Thoracic aorta (tissue), 2 donors: ENCODE data around the gene CPNE4. TPM values are rescaled to one million over a fixed set of nuclear protein-coding genes. Genes with fewer than 3 reads are reported as not detected.

ENCODE experiments used
- ATAC-seq: fragments of 150-250 bp; one replicate; pipeline ENCODE4 v1.8.0; 2017; ENCODE audit warnings: low read depth; ENCODE audit not compliant: insufficient number of reproducible peaks, low FRiP score
- DNase-seq: peaks from one replicate; pipeline ENCODE4 v3.0.0-alpha.2; 2020; ENCODE audit warnings: low spot score
- H3K27ac ChIP-seq, 2 donors: fragments of 200-600 bp; sonication (generic); 1 replicate in 1 of 2; 2 replicates in 1 of 2; pipeline ENCODE4 v1.5.1; 2016; ENCODE audit warnings: mild to moderate bottlenecking in 2 of 2, moderate library complexity in 2 of 2
- H3K27me3 ChIP-seq: fragments of 200-600 bp; sonication (generic); replicated peaks from 2 replicates; pipeline ENCODE4 v1.6.0; 2016; ENCODE audit warnings: mild to moderate bottlenecking; ENCODE audit not compliant: insufficient read depth
- H3K36me3 ChIP-seq: fragments of 200-600 bp; sonication (generic); one replicate; pipeline ENCODE4 v1.5.1; 2016
- H3K4me1 ChIP-seq, 2 donors: fragments of 200-600 bp; sonication (generic); 1 replicate in 1 of 2; 2 replicates in 1 of 2; pipeline versions ENCODE4 v1.5.1 to v1.6.0; 2016; ENCODE audit warnings: low read depth in 2 of 2, mild to moderate bottlenecking in 1 of 2; ENCODE audit not compliant: control insufficient read depth in 1 of 2
- H3K4me3 ChIP-seq: fragments of 200-600 bp; sonication (generic); 2 replicates; pipeline ENCODE4 v1.5.1; 2016; ENCODE audit warnings: mild to moderate bottlenecking
- H3K9me3 ChIP-seq: fragments of 200-600 bp; sonication (generic); 2 replicates; pipeline ENCODE4 v1.5.1; 2016
- total RNA-seq, 2 donors: library from RNA; depleted of rRNA; stranded (reverse); fragments of >200 nt; gene quantifications; one replicate each; pipeline versions ENCODE4 v1.1.0 to v1.2.3, GENCODE V29; 2016
- TF ChIP-seq, protein P1 (sequence below): fragments of 200-600 bp; sonication (generic); IDR thresholded peaks from one replicate; pipeline ENCODE4 v1.5.1; 2019; ENCODE audit warnings: antibody characterized with exemption

Gene CPNE4
- total RNA-seq, 2 donors from 2014 or later: 0.54 to 4.9 TPM

DNA sequence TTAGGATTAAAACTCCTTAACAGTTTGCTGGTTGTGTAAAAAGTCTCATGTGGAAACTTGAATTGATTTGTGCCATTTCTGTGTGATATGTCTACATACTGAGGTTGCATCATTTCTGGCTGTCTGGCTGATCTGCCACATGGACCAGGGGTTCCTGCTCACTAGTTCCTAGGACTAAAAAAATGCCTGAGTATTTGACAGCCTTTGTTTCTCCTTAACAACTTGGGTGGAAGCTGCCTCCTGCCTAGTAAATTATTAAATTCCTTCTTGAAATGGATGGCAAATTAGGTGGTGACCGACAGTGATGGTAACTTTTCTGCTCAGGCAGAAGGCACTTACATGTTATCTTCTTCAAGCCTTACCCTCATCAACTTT lies 305.2 kb downstream of the CPNE4 start:
- ATAC-seq (no peak), DNase-seq (no peak)
- TF ChIP-seq, protein P1, sequence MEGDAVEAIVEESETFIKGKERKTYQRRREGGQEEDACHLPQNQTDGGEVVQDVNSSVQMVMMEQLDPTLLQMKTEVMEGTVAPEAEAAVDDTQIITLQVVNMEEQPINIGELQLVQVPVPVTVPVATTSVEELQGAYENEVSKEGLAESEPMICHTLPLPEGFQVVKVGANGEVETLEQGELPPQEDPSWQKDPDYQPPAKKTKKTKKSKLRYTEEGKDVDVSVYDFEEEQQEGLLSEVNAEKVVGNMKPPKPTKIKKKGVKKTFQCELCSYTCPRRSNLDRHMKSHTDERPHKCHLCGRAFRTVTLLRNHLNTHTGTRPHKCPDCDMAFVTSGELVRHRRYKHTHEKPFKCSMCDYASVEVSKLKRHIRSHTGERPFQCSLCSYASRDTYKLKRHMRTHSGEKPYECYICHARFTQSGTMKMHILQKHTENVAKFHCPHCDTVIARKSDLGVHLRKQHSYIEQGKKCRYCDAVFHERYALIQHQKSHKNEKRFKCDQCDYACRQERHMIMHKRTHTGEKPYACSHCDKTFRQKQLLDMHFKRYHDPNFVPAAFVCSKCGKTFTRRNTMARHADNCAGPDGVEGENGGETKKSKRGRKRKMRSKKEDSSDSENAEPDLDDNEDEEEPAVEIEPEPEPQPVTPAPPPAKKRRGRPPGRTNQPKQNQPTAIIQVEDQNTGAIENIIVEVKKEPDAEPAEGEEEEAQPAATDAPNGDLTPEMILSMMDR: no peak
- H3K4me1 ChIP-seq: no peaks in the 10 kb centered on the region
- H3K36me3 ChIP-seq: no peaks in the 10 kb centered on the region
- H3K4me3 ChIP-seq: no peak overlapping the region
- H3K9me3 ChIP-seq: no peaks in the 10 kb centered on the region
- no peaks in the 10 kb centered on the region for H3K27me3 ChIP-seq
- no peak overlapping the region for H3K27ac ChIP-seq

DNA sequence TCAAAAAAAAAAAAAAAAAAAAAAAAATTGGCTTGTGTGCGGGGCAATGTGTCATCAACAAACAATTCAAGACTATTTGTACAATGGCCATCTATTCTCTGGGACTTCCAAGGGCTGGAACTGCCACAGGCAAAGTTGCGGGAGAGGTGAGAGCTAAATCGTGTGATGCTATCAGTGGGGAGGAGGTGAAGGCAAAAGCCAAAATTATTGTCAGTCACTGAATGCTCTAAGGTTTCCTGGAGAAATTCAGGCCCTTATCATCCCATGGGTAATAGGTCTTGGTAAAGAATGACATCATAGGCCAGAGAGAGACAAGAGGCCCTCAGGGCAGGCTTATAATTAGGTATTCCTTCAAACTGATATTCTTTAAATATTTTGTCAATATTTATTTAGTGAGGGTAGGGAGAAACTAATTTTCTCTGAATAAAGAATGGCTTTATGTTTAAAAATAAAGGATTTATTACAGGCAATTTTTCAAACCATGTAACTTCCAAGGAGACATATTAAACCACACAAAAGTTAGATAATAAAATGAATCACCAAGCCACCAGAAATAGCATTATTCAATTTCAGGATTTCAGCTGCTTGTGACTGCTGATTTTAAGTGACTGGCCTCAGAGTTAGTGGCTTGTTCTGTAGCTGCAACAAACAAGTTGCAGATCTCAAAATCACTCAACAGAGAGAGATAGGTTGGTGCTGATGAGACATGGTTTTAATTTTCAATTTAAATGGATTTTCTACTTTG lies 305.7 kb downstream of the CPNE4 start:
- Histone ChIP-seq H3K27ac (no peak overlapping the region), H3K27me3 (no peaks in the 10 kb centered on the region), H3K4me3 (no peak overlapping the region), H3K4me1 (no peaks in the 10 kb centered on the region), H3K36me3 (no peaks in the 10 kb centered on the region), H3K9me3 (no peaks in the 10 kb centered on the region)
- ATAC-seq (no peak), DNase-seq (no peak)
- TF ChIP-seq, protein P1: no peak

DNA sequence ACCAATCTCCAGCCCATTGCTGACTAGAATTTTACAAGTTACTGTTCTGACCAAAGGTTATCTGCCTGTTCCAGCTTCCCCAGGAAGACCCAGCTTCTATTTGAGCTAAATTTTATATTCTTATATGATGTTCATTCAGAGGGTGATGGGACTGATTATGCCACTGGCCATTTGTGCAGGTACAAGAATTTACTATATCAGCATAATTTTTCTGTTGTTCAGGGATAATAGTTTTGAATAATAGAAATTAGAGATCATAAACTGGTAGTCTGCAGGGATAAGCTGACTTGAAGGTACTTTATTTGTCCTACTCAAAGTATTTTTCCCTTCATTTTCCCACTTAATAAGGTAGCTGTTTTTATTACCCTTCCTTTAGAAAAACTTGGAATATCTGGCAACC lies 309.4 kb downstream of the CPNE4 start:
- Histone ChIP-seq H3K36me3 (no peaks in the 10 kb centered on the region), H3K27me3 (no peaks in the 10 kb centered on the region), H3K4me1 (no peaks in the 10 kb centered on the region), H3K27ac (no peak overlapping the region), H3K9me3 (no peaks in the 10 kb centered on the region), H3K4me3 (no peak overlapping the region)
- no peak for DNase-seq
- TF ChIP-seq, protein P1: no peak
- ATAC-seq: no peak

DNA sequence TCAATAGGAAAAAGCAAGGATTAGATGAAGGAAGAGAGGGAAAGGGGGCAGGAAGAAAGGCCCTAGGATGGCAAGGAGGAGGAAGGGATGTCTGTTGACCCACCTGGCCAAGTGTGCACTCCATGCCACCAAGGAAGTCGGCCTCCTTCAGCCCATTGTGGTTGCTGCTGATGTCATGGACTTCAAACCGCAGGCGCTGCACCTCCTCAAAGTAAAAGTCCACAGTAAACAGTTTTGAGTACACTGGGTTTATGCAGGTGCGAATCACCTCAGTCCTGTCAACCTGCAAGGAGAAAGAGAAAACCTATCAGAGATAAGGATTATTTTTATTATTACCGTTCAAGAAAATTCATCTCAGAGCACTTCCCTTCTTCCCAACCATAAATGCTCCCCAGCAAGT lies 311.5 kb downstream of the CPNE4 start:
- Histone ChIP-seq H3K4me3 (no peak overlapping the region), H3K36me3 (no peaks in the 10 kb centered on the region), H3K27ac (no peak overlapping the region), H3K9me3 (no peaks in the 10 kb centered on the region), H3K4me1 (no peaks in the 10 kb centered on the region), H3K27me3 (no peaks in the 10 kb centered on the region)
- DNase-seq: no peak
- no peak for ATAC-seq
- TF ChIP-seq, protein P1: no peak

DNA sequence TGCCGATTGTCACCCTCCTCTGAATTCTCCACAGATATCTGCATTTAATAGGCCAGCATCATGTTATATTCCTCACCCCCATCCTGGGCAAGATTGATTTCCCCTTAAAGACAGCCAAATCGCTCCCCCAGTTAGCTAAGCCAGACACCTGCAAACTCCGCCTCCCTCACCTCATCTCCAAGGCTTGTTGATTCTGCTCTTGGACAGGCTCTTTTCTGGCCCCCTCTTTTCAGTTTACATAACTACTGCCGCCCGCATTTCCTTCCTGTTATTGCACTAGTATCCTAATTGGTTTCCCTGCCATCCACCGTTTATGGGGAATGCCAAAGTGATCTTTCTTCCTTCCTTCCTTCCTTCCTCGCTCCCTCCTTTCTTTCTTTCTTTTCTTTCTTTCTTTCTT lies 317.3 kb downstream of the CPNE4 start:
- DNase-seq: no peak
- no peak for ATAC-seq
- H3K9me3 ChIP-seq: no peaks in the 10 kb centered on the region
- H3K4me3 ChIP-seq: no peak overlapping the region
- no peaks in the 10 kb centered on the region for H3K36me3 ChIP-seq
- H3K27me3 ChIP-seq: no peaks in the 10 kb centered on the region
- H3K27ac ChIP-seq: no peak overlapping the region
- TF ChIP-seq, protein P1: no peak
- H3K4me1 ChIP-seq: no peaks in the 10 kb centered on the region
